GM12891 (cell line): Measurements from ENCODE around the gene POMGNT2.

Experiments
- POLR2A ChIP-seq: IDR thresholded peaks from 2 replicates; pipeline ENCODE4 v1.6.1; 2011; ENCODE audit warnings: low read depth, low read length, control low read depth
- POLR2AphosphoS5 ChIP-seq: IDR thresholded peaks from 2 replicates; pipeline ENCODE4 v1.6.1; 2011; ENCODE audit warnings: low read depth, low read length, control low read depth
- SPI1 ChIP-seq: IDR thresholded peaks from 2 replicates; pipeline ENCODE4 v1.6.1; 2011; ENCODE audit warnings: low read depth, low read length, control low read depth

DNA sequence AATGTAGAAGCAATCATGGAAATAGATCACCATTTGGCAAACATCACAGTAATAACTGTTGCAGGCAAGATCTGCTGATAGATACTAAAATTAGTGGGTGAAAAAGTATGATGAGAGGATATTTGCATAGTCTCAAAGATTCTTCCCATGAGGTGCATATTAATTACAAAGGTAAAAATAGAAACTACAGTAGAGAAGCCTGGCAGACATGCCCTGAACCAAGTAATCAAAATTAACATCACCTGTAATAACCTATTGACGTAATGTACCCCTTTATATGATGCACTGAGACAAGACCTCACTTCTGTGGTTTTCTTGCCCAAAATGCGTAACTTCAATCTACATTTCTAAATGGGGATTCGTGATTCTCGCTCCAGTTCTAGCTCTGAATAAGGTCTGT, 14.4 kb downstream of the POMGNT2 start:
- TF ChIP-seq POLR2A (no peak), POLR2AphosphoS5 (no peak), SPI1 (no peak)
